ENCODE measurements around the gene HEATR9. TPM values are rescaled to one million over a fixed set of nuclear protein-coding genes. Genes with fewer than 3 reads are reported as not detected.

Gene HEATR9
- total RNA-seq, 4 donors from 2014 or later: not detected

DNA sequence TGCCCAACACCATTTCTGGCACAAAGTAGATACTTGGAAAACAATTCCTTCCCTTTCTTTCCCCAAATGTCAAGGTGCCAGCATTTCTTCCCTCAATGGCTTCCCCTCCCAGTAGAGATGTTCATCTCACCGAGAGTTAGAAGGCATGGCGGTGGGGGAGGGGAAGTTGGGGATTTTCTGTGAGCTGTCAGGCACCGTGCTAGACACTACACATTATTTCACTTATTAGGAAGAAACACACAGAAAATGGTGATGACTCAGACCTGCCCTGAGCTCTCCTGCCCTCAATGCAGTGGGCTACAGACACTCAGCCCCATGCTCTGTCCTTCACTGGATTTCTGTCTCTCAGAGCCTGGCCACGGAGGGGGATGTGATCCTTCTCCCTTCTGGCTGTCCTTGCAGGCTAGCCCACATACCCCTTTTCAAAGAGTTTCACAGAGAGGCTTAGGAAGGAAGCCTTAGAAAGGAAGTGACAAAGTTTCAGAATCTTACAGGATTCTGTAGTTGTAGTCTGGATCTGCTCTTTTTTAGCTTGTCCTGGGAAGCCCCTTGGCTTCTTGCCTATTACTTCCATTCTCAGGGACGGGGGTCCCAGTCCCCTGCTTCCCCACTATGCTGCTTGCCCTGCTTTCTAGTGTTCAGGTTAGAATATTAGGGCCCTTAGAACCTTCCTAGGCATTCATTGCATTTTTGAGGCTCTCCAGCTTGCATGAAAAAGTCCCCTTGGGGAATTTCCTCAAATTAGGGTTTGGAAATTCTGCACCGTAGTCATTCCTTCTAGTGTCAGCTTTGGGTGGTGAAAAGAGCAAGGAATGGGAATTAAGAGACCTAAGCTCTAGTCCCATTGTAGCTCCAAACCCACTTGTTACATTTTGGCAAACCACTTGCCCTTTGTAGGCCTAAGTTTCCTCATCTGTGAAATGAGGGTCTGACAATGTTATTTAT, 23.7 kb upstream of the HEATR9 start:
- TF ChIP-seq, protein P1, sequence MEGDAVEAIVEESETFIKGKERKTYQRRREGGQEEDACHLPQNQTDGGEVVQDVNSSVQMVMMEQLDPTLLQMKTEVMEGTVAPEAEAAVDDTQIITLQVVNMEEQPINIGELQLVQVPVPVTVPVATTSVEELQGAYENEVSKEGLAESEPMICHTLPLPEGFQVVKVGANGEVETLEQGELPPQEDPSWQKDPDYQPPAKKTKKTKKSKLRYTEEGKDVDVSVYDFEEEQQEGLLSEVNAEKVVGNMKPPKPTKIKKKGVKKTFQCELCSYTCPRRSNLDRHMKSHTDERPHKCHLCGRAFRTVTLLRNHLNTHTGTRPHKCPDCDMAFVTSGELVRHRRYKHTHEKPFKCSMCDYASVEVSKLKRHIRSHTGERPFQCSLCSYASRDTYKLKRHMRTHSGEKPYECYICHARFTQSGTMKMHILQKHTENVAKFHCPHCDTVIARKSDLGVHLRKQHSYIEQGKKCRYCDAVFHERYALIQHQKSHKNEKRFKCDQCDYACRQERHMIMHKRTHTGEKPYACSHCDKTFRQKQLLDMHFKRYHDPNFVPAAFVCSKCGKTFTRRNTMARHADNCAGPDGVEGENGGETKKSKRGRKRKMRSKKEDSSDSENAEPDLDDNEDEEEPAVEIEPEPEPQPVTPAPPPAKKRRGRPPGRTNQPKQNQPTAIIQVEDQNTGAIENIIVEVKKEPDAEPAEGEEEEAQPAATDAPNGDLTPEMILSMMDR (IDR thresholded peaks at IDR 0.05; ENCODE audit: low read depth): no peak

DNA sequence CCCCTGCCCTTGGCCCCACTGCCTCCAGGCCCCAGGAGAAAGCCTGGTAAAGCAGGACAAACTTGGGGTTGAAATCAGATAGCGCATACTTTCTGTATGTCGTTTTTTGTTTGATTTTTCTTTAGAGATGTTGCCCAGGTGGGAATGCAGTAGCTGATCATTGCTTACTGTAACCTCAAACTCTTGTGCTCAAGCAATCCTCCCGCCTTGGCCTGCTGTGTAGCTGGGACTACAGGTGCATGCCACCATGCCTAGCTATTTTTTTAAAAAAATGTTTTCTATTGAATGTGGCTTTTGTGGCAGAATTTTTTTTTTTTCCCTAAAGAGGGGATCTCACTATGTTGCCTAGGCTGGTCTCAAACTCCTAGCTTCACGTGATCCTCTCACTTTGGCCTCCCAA, 22.6 kb upstream of the HEATR9 start:
- TF ChIP-seq, protein P1 (IDR thresholded peaks at IDR 0.05; ENCODE audit: low read depth): no peak

GRCh38 chr17:35890774-35891155, 22.1 kb upstream of the HEATR9 start:
- TF ChIP-seq, protein P1 (IDR thresholded peaks at IDR 0.05; ENCODE audit: low read depth): no peak

DNA sequence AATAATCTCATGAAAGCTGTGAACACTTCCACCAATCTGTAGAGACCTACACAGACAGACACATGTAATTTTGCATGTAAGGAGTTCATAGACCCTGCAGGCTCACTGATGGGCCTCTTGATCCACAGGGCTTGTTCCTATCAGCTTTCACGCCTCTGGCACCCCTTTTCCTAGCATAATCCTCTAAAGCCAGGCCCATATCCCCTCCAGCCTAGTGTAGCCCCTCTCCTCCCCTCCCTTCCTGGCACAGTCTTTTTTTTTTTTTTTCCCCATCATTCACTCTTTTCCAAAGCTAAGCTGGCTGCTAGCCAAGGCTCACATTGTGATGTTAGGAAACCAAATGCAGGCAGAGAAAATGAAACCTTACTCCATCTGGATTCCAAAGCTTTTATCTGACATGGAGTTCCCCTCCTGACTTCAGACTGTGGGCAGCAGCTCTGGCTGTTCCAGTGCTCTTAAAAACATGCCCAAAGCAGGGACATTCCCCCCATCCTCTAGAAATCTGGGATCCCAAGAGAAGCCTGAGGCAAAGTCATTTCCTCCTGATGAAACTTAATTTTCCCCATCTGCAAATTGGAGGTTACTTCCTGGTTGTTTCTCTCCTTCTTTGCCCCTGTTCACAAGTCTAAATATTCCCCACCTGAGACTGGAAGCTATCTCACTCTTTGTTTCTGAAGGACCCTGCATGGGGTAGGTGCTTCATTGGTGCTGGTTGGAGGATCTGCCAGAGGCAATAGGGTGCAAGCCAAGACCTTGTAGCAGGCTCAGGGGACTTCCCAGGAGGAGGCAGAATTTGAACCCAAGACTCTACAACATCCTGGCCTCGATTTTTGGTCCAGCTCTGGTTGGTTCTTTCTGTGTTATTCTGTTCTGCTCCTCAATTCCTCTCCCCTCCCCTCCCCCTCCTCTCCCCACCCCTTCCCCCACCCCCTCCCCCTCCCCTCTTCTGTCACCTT, 21.4 kb upstream of the HEATR9 start:
- TF ChIP-seq, protein P1 (IDR thresholded peaks at IDR 0.05; ENCODE audit: low read depth): no peak

DNA sequence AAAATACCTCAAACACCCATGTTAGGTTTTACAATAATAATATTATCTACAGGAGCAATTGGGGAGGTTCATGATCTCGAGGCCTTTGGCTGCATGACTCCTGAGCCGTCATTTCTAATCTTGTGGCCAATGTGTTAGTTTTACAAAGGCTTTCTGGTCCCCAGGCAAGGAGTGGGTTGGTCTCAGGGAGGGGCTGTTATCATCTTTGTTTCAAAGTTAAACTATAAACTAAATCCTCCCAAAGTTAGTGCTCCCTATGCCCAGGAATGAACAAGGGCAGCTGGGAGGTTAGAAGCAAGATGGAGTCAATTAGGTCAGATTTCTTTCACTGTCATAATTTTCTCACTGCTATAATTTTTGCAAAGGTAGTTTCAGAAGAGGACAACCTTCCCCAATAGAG, 20.6 kb upstream of the HEATR9 start:
- TF ChIP-seq, protein P1 (IDR thresholded peaks at IDR 0.05; ENCODE audit: low read depth): no peak

GRCh38 chr17:35879773-35880654, 11.3 kb upstream of the HEATR9 start, which contains the start of gene CCL5:
Gene CCL5, minus strand, starts transcription at chr17:35880360.
- TF ChIP-seq, protein P1 (IDR thresholded peaks at IDR 0.05; ENCODE audit: low read depth): no peak

Data from subcutaneous adipose tissue (tissue), 4 donors.